Measurements from ENCODE around the gene SLC25A33. TPM values are rescaled to one million over a fixed set of nuclear protein-coding genes. Genes with fewer than 3 reads are reported as not detected.

Gene SLC25A33
- polyA plus RNA-seq, 2 of the 4 experiments (the other 2 are of a cell fraction) = 3.1 to 4.9 TPM

GRCh38 chr1:9544926-9545325 is 5.7 kb downstream of the SLC25A33 start:
- Histone ChIP-seq H3K4me1 (0 out of 3 replicates have a peak, but pooled peaks cover 5% of the 10 kb centered on the region), H3K4me3 (no peak overlapping the region), H3K9me3 (no peaks in the 10 kb centered on the region), H3K4me2 (no peak overlapping the region), H3K27ac (no peak overlapping the region)
- DNase-seq (ENCODE audit: low read depth in 1 of 2, low spot score in 1 of 2) (no peak), ATAC-seq (no peak), FAIRE-seq (no peak)
- POLR2A ChIA-PET = no interaction called here
- CTCF ChIA-PET = no interaction called here
- TF ChIP-seq MAX (IDR thresholded peaks at IDR 0.05) (no peak), ATOH8 (CRISPR knock-in tag; IDR thresholded peaks at IDR 0.05; ENCODE audit: low read depth) (no peak)
- 90% methylated on average over 3 of the region's 3 CpGs for WGBS (ENCODE audit: missing lambda C conversion rate)

GRCh38 chr1:9549955-9550546 is 10.8 kb downstream of the SLC25A33 start:
- 90% methylated on average over 5 of the region's 6 CpGs for WGBS (ENCODE audit: missing lambda C conversion rate)
- TF ChIP-seq FOSL2 (IDR thresholded peaks at IDR 0.05) = no peak
- TF ChIP-seq FOSL2 (CRISPR knock-in tag; IDR thresholded peaks at IDR 0.05) = no peak
- no peak for TF ChIP-seq EHF (CRISPR knock-in tag; IDR thresholded peaks at IDR 0.05)
- no peak for TF ChIP-seq JUNB (IDR thresholded peaks at IDR 0.05)
- no peak for TF ChIP-seq FOXS1 (CRISPR knock-in tag; IDR thresholded peaks at IDR 0.05)
- no peak for TF ChIP-seq TFCP2L1 (CRISPR knock-in tag; IDR thresholded peaks at IDR 0.05)
- TF ChIP-seq SREBF2 (IDR thresholded peaks at IDR 0.05) = no peak
- no peak for TF ChIP-seq CTCF (IDR thresholded peaks at IDR 0.05)
- CTCF ChIA-PET = interaction anchor here (1.3 kb wide), 1 partner anchor 38 kb away, joined by 3 read pairs; no protein-coding TSS in a partner anchor
- POLR2A ChIA-PET = no interaction called here
- no peak for FAIRE-seq
- peaks cover 3% of the 10 kb centered on the region; the same call in 1 of the 3 replicates for H3K4me1 ChIP-seq
- no peak overlapping the region for H3K4me2 ChIP-seq
- no peak for ATAC-seq
- H3K4me3 ChIP-seq = no peak overlapping the region
- no peak overlapping the region for H3K27ac ChIP-seq
- no peaks in the 10 kb centered on the region for H3K9me3 ChIP-seq
- no peak for DNase-seq (ENCODE audit: low read depth in 1 of 2, low spot score in 1 of 2)

GRCh38 chr1:9551984-9552383 is 12.7 kb downstream of the SLC25A33 start:
- no peak for FAIRE-seq
- ATAC-seq = no peak

More at GRCh38 chr1:9551984-9552383, 12.7 kb downstream of the SLC25A33 start:
- H3K9me3 ChIP-seq = no peaks in the 10 kb centered on the region
- no peak overlapping the region for H3K4me3 ChIP-seq
- CTCF ChIA-PET = no interaction called here
- POLR2A ChIA-PET = no interaction called here
- TF ChIP-seq ATOH8 (CRISPR knock-in tag; IDR thresholded peaks at IDR 0.05; ENCODE audit: low read depth) (no peak), E2F6 (IDR thresholded peaks at IDR 0.05; ENCODE audit: borderline replicate concordance, low read depth) (no peak), CTCF (IDR thresholded peaks at IDR 0.05) (no peak), GATA3 (IDR thresholded peaks at IDR 0.05; ENCODE audit: borderline replicate concordance) (no peak), MAX (IDR thresholded peaks at IDR 0.05) (no peak), POLR2A (IDR thresholded peaks at IDR 0.05; ENCODE audit: low read length) (no peak), EHF (CRISPR knock-in tag; IDR thresholded peaks at IDR 0.05) (no peak), JUN (IDR thresholded peaks at IDR 0.05) (no peak), USF2 (IDR thresholded peaks at IDR 0.05) (no peak), NFE2L2 (conservative IDR thresholded peaks at IDR 0.05; ENCODE audit: low read length) (no peak)
- DNase-seq (ENCODE audit: low read depth in 1 of 2, low spot score in 1 of 2) = no peak
- peaks cover 9% of the 10 kb centered on the region; the same call in 1 of the 3 replicates for H3K4me1 ChIP-seq
- WGBS (ENCODE audit: missing lambda C conversion rate) = 0% methylated on average over 1 of the region's 1 CpG
- no peak overlapping the region for H3K4me2 ChIP-seq
- H3K27ac ChIP-seq = no peak overlapping the region

Data from A549 (cell line).